GM12873 (cell line): ENCODE data around the gene SMIM20.

Experiments used
- CTCF ChIP-seq: IDR thresholded peaks from 2 replicates; pipeline ENCODE4 v1.5.1; 2012; ENCODE audit warnings: low read depth, mild to moderate bottlenecking, moderate library complexity, low read length, control low read depth; ENCODE audit not compliant: insufficient read depth; ENCODE audit errors: missing control alignments

Gene SMIM20

GRCh38 chr4:25976780-25977179 is 62.8 kb downstream of the SMIM20 start:
- no peak for TF ChIP-seq CTCF

- TF ChIP-seq CTCF, result no peak
These were observed 63.6 kb downstream of the SMIM20 start for GRCh38 chr4:25977397-25978170.

- no peak for TF ChIP-seq CTCF
These were observed 64.3 kb downstream of the SMIM20 start for GRCh38 chr4:25978327-25978726.
